ENCODE results near the gene TSHZ3.

DNA sequence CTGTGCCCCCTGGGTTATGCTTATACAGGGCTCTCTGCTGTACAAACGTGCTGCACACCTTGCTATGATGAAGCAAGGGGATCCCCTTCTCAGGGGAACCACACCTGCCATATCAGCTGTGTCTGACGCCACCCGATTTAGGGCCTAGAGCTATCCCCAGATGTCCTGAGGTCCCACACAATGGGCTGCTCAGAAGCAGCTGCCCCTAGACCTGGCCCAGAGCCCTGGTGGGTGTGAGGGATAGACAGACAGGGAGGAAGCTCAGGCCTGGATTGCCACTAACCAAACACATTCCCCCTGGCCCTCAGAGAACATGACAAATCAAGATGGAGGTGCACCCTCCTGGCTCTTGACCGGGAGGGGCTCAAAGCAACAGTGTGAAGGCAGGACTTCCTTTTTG, 59.3 kb downstream of the TSHZ3 start:
- TF ChIP-seq, protein P1, sequence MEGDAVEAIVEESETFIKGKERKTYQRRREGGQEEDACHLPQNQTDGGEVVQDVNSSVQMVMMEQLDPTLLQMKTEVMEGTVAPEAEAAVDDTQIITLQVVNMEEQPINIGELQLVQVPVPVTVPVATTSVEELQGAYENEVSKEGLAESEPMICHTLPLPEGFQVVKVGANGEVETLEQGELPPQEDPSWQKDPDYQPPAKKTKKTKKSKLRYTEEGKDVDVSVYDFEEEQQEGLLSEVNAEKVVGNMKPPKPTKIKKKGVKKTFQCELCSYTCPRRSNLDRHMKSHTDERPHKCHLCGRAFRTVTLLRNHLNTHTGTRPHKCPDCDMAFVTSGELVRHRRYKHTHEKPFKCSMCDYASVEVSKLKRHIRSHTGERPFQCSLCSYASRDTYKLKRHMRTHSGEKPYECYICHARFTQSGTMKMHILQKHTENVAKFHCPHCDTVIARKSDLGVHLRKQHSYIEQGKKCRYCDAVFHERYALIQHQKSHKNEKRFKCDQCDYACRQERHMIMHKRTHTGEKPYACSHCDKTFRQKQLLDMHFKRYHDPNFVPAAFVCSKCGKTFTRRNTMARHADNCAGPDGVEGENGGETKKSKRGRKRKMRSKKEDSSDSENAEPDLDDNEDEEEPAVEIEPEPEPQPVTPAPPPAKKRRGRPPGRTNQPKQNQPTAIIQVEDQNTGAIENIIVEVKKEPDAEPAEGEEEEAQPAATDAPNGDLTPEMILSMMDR (IDR thresholded peaks at IDR 0.05): no peak
- TF ChIP-seq POLR2A (IDR thresholded peaks at IDR 0.05) (no peak), POLR2AphosphoS5 (IDR thresholded peaks at IDR 0.05) (no peak)

Data from sigmoid colon (tissue), 4 donors.